Kidney (tissue), 14 donors: Measurements from ENCODE around the gene ADAM21. TPM values are rescaled to one million over a fixed set of nuclear protein-coding genes. Genes with fewer than 3 reads are reported as not detected.

Experiments used
- DNase-seq, 5 donors: peaks; one replicate each; pipeline ENCODE4 v3.0.0-alpha.2; 2013 to 2020
- FAIRE-seq: peaks from 2 replicates; lab custom pipeline; 2012; peaks lifted over from hg19 to GRCh38; lab: Jason Lieb, UNC
- H3K27ac ChIP-seq, 2 donors: one replicate each; pipeline ENCODE4 v1.7.0; 2013; ENCODE audit warnings: low read depth in 2 of 2, low read length in 2 of 2, inconsistent platforms in 1 of 2
- H3K27me3 ChIP-seq: one replicate; pipeline ENCODE4 v1.7.1; 2013; ENCODE audit warnings: low read length, inconsistent platforms; ENCODE audit not compliant: control insufficient read depth, insufficient read depth
- H3K36me3 ChIP-seq, 3 donors: one replicate each; pipeline versions ENCODE4 v1.7.0 to v1.7.1; 2013; ENCODE audit warnings: low read length in 3 of 3, control low read depth in 1 of 3, inconsistent platforms in 1 of 3; ENCODE audit not compliant: insufficient read depth in 3 of 3, control insufficient read depth in 2 of 3
- H3K4me1 ChIP-seq, 3 donors: one replicate each; pipeline versions ENCODE4 v1.7.0 to v1.7.1; 2013; ENCODE audit warnings: low read length in 3 of 3, inconsistent platforms in 1 of 3, low read depth in 1 of 3; ENCODE audit not compliant: control insufficient read depth in 2 of 3, insufficient read depth in 2 of 3
- H3K4me3 ChIP-seq, 3 donors: one replicate each; pipeline versions ENCODE4 v1.7.0 to v1.8.1; 2013; ENCODE audit warnings: low read length in 3 of 3, control low read depth in 1 of 3, inconsistent platforms in 1 of 3
- H3K9ac ChIP-seq, 3 donors: one replicate each; pipeline versions ENCODE4 v1.7.0 to v1.7.1; 2013; ENCODE audit warnings: low read length in 3 of 3, control low read depth in 1 of 3, inconsistent platforms in 1 of 3
- H3K9me3 ChIP-seq, 3 donors: one replicate each; pipeline versions ENCODE4 v1.7.0 to v1.7.1; 2013; ENCODE audit warnings: low read length in 3 of 3, control low read depth in 1 of 3, inconsistent platforms in 1 of 3; ENCODE audit not compliant: control insufficient read depth in 2 of 3, insufficient read depth in 1 of 3
- CTCF ChIP-seq: IDR thresholded peaks from 3 replicates; pipeline ENCODE4 v1.5.1; 2012; ENCODE audit warnings: mild to moderate bottlenecking, moderate library complexity, borderline replicate concordance; ENCODE audit not compliant: insufficient read depth; ENCODE audit errors: extremely low read depth
- intact Hi-C: fragments of 100-400 bp; cut with DNase I; formaldehyde crosslinking; loops from one replicate; pipeline ENCODE4 v1.11.1; 2022
- polyA plus RNA-seq: library from polyadenylated mRNA; stranded (reverse); fragments of 350-450 nt; fragmentation: Illumina TruSeq; extraction: RNeasy Lipid Tissue Mini Kit (QIAGEN cat#74804); gene quantifications from one replicate; pipeline ENCODE4 v1.2.3, GENCODE V29; 2014; ENCODE audit warnings: low read depth, low replicate concordance; ENCODE audit not compliant: insufficient read depth
- total RNA-seq: library from RNA; stranded (reverse); fragmentation: NEBNext Ultra II Directional; extraction: Animal tissue kit (Norgen Biotek cat#: 25700); gene quantifications from one replicate; pipeline ENCODE4 v1.2.1, GENCODE V29; 2021
- donor health status: control.
- donor health status: control.
- donor health status: control.
- donor health status: control.
- donor health status: control.
- donor health status: DM: yes; HTN: yes; CAD: no.
- donor health status: Normal renal cell carcinoma (clear cell type).

The ADAM21 gene
- total and polyA plus RNA-seq, 2 donors from 2014 or later, result 0.13 to 0.28 TPM

GRCh38 chr14:70498191-70498590 lies 46.2 kb downstream of the ADAM21 start:
- FAIRE-seq (no peak), DNase-seq (no peak)
- Histone ChIP-seq H3K9ac (no peak overlapping the region), H3K9me3 (peaks cover 0 to 15% (median 2%) of the 10 kb centered on the region in 3 donors), H3K36me3 (no peaks in the 10 kb centered on the region), H3K4me1 (no peaks in the 10 kb centered on the region), H3K27me3 (no peaks in the 10 kb centered on the region), H3K4me3 (no peak overlapping the region), H3K27ac (no peak overlapping the region)
- intact Hi-C loops, result no loop called here
- TF ChIP-seq CTCF, result no peak

Other genes starting within 250 kb of the ADAM21 start
- 33.0 TPM for gene COX16, start 92.5 kb upstream of the ADAM21 start, total RNA-seq
- gene COX16, start 92.5 kb upstream of the ADAM21 start, polyA plus RNA-seq, result 104 TPM
- 48.3 TPM for gene SYNJ2BP, start 35.1 kb upstream of the ADAM21 start, total RNA-seq
- 29.9 TPM for gene SYNJ2BP, start 35.1 kb upstream of the ADAM21 start, polyA plus RNA-seq
- 1.2 TPM for gene ADAM20, start 82.8 kb downstream of the ADAM21 start, total RNA-seq
- gene ADAM20, start 82.8 kb downstream of the ADAM21 start, polyA plus RNA-seq, result not detected
- 33.0 TPM for gene MED6, start 148.5 kb downstream of the ADAM21 start, total RNA-seq
- 12.2 TPM for gene MED6, start 148.5 kb downstream of the ADAM21 start, polyA plus RNA-seq
- gene TTC9, start 189.7 kb downstream of the ADAM21 start, total RNA-seq, result 5.2 TPM
- 2.6 TPM for gene TTC9, start 189.7 kb downstream of the ADAM21 start, polyA plus RNA-seq